ENCODE measurements around the gene TNFRSF14. TPM values are rescaled to one million over a fixed set of nuclear protein-coding genes. Genes with fewer than 3 reads are reported as not detected.

The TNFRSF14 gene
- total RNA-seq, 2 experiments from 2014 or later, result 131 to 134 TPM

DNA sequence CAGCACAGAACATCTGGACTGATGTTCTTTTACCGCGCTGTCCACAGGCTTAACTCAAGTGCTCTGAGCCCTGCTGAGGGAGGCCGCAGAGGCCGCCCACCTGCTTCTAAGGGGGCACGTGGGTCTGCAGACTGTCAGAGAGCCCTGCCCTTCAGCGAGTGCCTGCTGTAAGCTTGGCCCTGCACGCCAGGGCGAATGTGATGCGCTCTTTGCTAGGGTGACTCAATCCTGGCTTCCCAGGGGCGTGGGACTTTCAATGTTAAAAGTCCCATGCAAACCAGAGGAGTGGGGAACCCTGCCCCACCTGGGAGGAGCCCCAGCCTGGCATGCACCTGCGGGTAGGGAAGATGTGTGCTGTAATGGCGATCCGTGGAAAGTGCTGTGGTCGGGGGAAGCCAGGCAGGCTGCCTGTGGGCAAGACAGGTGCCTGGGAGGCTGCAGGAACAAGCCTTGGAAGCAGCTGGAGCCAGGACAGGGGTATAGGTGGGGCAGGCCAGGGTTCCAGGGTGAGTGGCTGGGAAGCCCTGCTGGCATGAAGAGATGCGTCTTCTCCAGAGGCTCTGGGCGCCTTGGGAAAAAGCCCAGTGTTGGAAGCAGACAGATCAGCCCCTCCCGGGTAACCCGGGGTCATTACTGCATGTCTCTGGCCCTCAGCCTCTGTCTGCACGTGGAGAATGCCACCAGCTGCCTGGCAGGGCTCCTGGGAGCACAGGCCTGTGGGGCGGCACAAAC is 29.2 kb upstream of the TNFRSF14 start:
- H3K9me3 Mint-ChIP-seq, result no peaks in the 10 kb centered on the region
- DNase-seq, result no peak
- H3K27ac Mint-ChIP-seq, result no peak overlapping the region
- ATAC-seq (ENCODE audit: low read depth), result peak; percentile 4
- peaks cover 35% of the 10 kb centered on the region for H3K4me1 Mint-ChIP-seq
- POLR2A ChIA-PET, result interaction anchor here (1.0 to 4.2 kb wide), 8 partner anchors 8 to 136 kb away, joined by 4 to 128 read pairs (median 20); partner anchors contain the start of genes MORN1, PEX10, PRXL2B and RER1
- peak overlapping the region; percentile 33 for H3K4me3 Mint-ChIP-seq
- peaks cover 16% of the 10 kb centered on the region for H3K27me3 Mint-ChIP-seq
- H3K36me3 Mint-ChIP-seq, result no peaks in the 10 kb centered on the region

DNA sequence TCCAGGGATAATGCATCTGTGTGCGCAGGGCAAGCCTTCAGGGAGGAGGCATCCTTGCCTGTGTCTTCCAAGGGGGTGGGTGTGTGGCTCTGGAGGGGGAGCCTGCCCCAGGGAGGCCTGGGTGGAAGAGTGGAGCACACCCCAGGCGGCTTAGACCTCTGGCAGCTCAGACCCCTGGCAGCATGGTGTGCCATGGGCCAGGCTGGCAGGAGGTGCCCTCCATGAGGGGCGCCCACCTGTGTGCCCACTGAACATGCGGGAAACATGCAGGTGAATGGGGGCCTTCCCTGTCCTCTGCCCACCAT is 28.7 kb upstream of the TNFRSF14 start:
- no peak for ATAC-seq (ENCODE audit: low read depth)
- H3K4me3 Mint-ChIP-seq, result no peak overlapping the region
- DNase-seq, result no peak
- no peaks in the 10 kb centered on the region for H3K36me3 Mint-ChIP-seq
- H3K4me1 Mint-ChIP-seq, result peaks cover 32% of the 10 kb centered on the region
- H3K9me3 Mint-ChIP-seq, result no peaks in the 10 kb centered on the region
- POLR2A ChIA-PET, result interaction anchor here (2.0 kb wide), 1 partner anchor 14 kb away, joined by 4 read pairs; no protein-coding TSS in a partner anchor
- H3K27me3 Mint-ChIP-seq, result peaks cover 16% of the 10 kb centered on the region
- no peak overlapping the region for H3K27ac Mint-ChIP-seq

- Mint-ChIP-seq H3K9me3 (no peaks in the 10 kb centered on the region), H3K4me3 (no peak overlapping the region), H3K36me3 (no peaks in the 10 kb centered on the region), H3K27me3 (peaks cover 16% of the 10 kb centered on the region), H3K27ac (no peak overlapping the region), H3K4me1 (peaks cover 29% of the 10 kb centered on the region)
- no peak for ATAC-seq (ENCODE audit: low read depth)
- POLR2A ChIA-PET, result no interaction called here
- no peak for DNase-seq
Measured at GRCh38 chr1:2528016-2528415, 28.2 kb upstream of the TNFRSF14 start.

DNA sequence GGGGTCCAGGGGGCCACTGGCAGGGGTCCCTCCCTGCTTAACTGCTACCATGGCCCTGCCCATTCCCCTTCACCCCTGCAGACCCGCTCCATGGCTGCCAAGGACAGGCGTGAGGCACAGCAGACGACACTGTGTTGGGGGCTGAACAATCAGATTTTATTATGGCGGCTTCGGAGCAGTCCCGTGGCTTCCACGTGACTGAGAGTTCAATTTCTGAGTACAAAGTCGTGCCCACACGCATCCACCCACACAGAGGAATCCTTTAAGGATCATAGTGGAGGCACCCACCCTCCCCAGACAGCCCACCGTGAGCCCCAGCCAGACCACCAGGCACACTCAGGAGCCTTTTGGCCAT is 27.6 kb upstream of the TNFRSF14 start:
- POLR2A ChIA-PET, result interaction anchor here (4.6 kb wide), 1 partner anchor 18 kb away, joined by 32 read pairs; no protein-coding TSS in a partner anchor
- Mint-ChIP-seq H3K27ac (no peak overlapping the region), H3K4me1 (peaks cover 24% of the 10 kb centered on the region), H3K9me3 (no peaks in the 10 kb centered on the region), H3K27me3 (peaks cover 16% of the 10 kb centered on the region), H3K4me3 (no peak overlapping the region), H3K36me3 (no peaks in the 10 kb centered on the region)
- ATAC-seq (ENCODE audit: low read depth) (no peak), DNase-seq (no peak)

- POLR2A ChIA-PET, result interaction anchor here (4.6 kb wide), 1 partner anchor 17 kb away, joined by 32 read pairs; no protein-coding TSS in a partner anchor
Measured at GRCh38 chr1:2528966-2529783, 27.0 kb upstream of the TNFRSF14 start.

GRCh38 chr1:2529784-2530512 is 26.2 kb upstream of the TNFRSF14 start, which contains the start of gene HES5:
HES5 (minus strand) TSS chr1:2530263; CDS start chr1:2530164, 99 bp downstream.
- H3K9me3 Mint-ChIP-seq, result no peaks in the 10 kb centered on the region
- H3K27ac Mint-ChIP-seq, result no peak within 1 kb of the TSS
- peak within 1 kb of the TSS; percentile 59 for H3K4me3 Mint-ChIP-seq
- POLR2A ChIA-PET, result interaction anchor here (4.6 kb wide), 1 partner anchor 16 kb away, joined by 32 read pairs; no protein-coding TSS in a partner anchor
- H3K36me3 Mint-ChIP-seq, result no peaks in the 10 kb centered on the region
- DNase-seq, result peak; percentile 57
- no peak for ATAC-seq (ENCODE audit: low read depth)
- peaks cover 13% of the 10 kb centered on the region for H3K4me1 Mint-ChIP-seq
- peaks cover 16% of the 10 kb centered on the region for H3K27me3 Mint-ChIP-seq

More at GRCh38 chr1:2528966-2529783, 27.0 kb upstream of the TNFRSF14 start:
- Mint-ChIP-seq H3K9me3 (no peaks in the 10 kb centered on the region), H3K27ac (peak overlapping the region; percentile 9), H3K27me3 (peaks cover 16% of the 10 kb centered on the region), H3K4me3 (peak overlapping the region; percentile 59), H3K4me1 (peaks cover 20% of the 10 kb centered on the region), H3K36me3 (no peaks in the 10 kb centered on the region)
- DNase-seq (peak; percentile 51), ATAC-seq (ENCODE audit: low read depth) (no peak)

- Mint-ChIP-seq H3K4me3 (no peak overlapping the region), H3K4me1 (peaks cover 9% of the 10 kb centered on the region), H3K9me3 (no peaks in the 10 kb centered on the region), H3K27me3 (peaks cover 16% of the 10 kb centered on the region), H3K27ac (no peak overlapping the region), H3K36me3 (no peaks in the 10 kb centered on the region)
- no peak for DNase-seq
- no peak for ATAC-seq (ENCODE audit: low read depth)
- POLR2A ChIA-PET, result interaction anchor here (4.6 kb wide), 1 partner anchor 16 kb away, joined by 32 read pairs; no protein-coding TSS in a partner anchor
Measured at GRCh38 chr1:2530513-2531361, 25.4 kb upstream of the TNFRSF14 start.

GRCh38 chr1:2532485-2533160 is 23.5 kb upstream of the TNFRSF14 start:
- peaks cover 17% of the 10 kb centered on the region for H3K27me3 Mint-ChIP-seq
- POLR2A ChIA-PET, result interaction anchor here (1.8 to 4.6 kb wide), 2 partner anchors 7 to 14 kb away, joined by 5 to 32 read pairs; no protein-coding TSS in a partner anchor

GRCh38 chr1:2533365-2533764 is 22.8 kb upstream of the TNFRSF14 start:
- Mint-ChIP-seq H3K27ac (no peak overlapping the region), H3K9me3 (no peaks in the 10 kb centered on the region), H3K36me3 (no peaks in the 10 kb centered on the region), H3K27me3 (peaks cover 17% of the 10 kb centered on the region), H3K4me3 (no peak overlapping the region), H3K4me1 (peaks cover 5% of the 10 kb centered on the region)
- POLR2A ChIA-PET, result interaction anchor here (0.7 to 4.6 kb wide), 4 partner anchors 8 to 23 kb away, joined by 3 to 32 read pairs (median 4); no protein-coding TSS in a partner anchor
- ATAC-seq (ENCODE audit: low read depth), result no peak
- no peak for DNase-seq

More at GRCh38 chr1:2532485-2533160, 23.5 kb upstream of the TNFRSF14 start:
- no peak for ATAC-seq (ENCODE audit: low read depth)
- H3K4me1 Mint-ChIP-seq, result peaks cover 5% of the 10 kb centered on the region
- H3K4me3 Mint-ChIP-seq, result no peak overlapping the region
- H3K9me3 Mint-ChIP-seq, result no peaks in the 10 kb centered on the region
- no peak for DNase-seq
- no peaks in the 10 kb centered on the region for H3K36me3 Mint-ChIP-seq
- no peak overlapping the region for H3K27ac Mint-ChIP-seq

DNA sequence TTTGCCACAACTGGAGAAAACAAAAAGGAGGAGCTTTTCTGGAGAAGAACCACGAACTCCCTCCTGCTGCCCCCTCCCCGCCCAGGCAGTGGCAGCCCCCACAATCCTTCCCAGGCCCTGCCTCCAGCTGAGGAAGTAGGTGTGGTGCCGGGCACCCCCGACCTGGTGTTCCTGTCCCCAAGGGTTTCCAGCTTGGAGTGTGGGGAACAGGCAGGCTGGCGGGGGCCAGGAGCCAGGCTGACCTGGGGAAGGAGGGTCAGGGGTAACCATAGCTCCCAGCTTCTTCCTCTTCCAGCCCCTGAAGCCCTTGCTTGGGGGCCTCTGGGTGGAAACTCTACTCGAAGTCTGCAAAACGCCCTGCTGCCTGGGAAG is 21.9 kb upstream of the TNFRSF14 start:
- no peak overlapping the region for H3K4me3 Mint-ChIP-seq
- no peak overlapping the region for H3K27ac Mint-ChIP-seq
- peaks cover 1% of the 10 kb centered on the region for H3K4me1 Mint-ChIP-seq
- POLR2A ChIA-PET, result interaction anchor here (0.7 to 1.8 kb wide), 4 partner anchors 9 to 22 kb away, joined by 3 to 5 read pairs (median 3); no protein-coding TSS in a partner anchor
- ATAC-seq (ENCODE audit: low read depth), result no peak
- no peaks in the 10 kb centered on the region for H3K9me3 Mint-ChIP-seq
- no peak for DNase-seq
- H3K36me3 Mint-ChIP-seq, result no peaks in the 10 kb centered on the region
- H3K27me3 Mint-ChIP-seq, result peaks cover 10% of the 10 kb centered on the region

DNA sequence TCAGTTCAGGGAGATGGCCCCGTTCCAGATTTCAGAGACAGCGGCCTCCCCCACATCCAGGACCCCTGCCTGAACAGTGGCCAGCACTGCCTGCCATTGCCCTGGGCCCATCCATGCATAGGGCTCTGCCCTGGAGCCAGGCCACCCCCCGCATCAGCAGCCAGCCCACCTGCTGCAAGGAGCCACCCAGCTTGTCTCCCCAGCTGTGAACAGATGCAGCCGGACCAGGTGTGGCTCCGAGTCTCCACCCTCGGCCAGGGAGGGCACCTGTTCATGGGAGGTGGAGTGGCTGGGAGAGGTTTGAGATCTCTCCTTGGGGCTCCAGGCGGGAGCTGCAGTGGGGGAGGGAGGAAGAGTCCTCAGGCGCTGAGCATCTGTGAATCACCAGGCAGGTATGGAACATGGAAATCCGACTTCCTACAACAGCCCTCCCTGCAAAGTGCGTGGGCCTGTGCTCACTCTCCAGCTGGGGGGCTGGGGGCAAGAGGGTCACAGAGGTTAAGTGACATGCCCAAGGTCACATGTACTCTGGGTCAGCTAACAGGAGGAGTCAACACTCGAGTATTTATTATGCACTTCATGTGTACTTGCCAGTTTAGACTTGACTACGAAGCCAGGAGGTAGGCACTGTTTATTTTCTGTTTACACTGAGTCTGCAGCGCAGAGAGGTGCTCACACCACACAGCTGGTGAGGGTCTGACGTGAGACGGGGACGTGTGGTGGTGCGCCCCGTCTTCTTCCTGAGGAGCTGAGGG is 21.3 kb upstream of the TNFRSF14 start:
- H3K9me3 Mint-ChIP-seq, result no peaks in the 10 kb centered on the region
- POLR2A ChIA-PET, result interaction anchor here (1.2 to 1.8 kb wide), 4 partner anchors 9 to 22 kb away, joined by 3 to 5 read pairs (median 4); partner anchors contain the start of gene PANK4
- no peak overlapping the region for H3K27ac Mint-ChIP-seq
- no peak for DNase-seq
- H3K4me1 Mint-ChIP-seq, result peaks cover 1% of the 10 kb centered on the region
- H3K36me3 Mint-ChIP-seq, result no peaks in the 10 kb centered on the region
- H3K27me3 Mint-ChIP-seq, result peaks cover 10% of the 10 kb centered on the region
- no peak overlapping the region for H3K4me3 Mint-ChIP-seq
- no peak for ATAC-seq (ENCODE audit: low read depth)

All from activated naive CD8-positive, alpha-beta T cell treated with anti-CD3 and anti-CD28 coated beads, Interleukin-2, amount 10 ng/mL, durations not matched to agents 7 days and 5 days (primary cell).